ENCODE data around the gene CDT1.

The CDT1 gene

DNA sequence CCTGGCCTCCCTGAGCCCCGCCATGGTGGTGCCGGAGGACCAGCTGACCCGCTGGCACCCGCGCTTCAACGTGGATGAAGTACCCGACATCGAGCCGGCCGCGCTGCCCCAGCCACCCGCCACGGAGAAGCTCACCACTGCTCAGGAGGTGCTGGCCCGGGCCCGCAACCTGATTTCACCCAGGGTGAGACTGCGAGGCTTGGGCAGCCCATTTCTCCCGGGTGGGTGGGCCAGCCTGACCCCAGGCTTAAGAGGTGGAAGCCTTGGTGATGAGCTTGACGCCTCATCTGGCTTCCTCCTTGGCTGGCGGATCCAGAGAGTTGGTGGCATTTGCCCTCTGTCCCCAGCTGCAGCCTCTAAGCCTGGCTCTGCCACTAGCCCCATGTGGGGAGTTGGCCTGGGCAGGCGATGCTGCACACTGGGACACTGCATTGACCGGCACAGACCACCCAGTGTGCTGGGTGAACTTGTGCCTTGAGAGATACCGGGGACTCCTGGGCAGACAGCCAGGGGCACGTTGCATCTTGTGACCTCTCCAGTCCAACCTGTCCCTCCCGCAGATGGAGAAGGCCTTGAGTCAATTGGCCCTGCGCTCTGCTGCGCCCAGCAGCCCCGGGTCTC, 3.0 kb downstream of the CDT1 start:
- no peak for DNase-seq

GRCh38 chr16:88807142-88807625, 3.6 kb downstream of the CDT1 start:
- no peak for DNase-seq

GRCh38 chr16:88807626-88808453, 4.3 kb downstream of the CDT1 start:
- no peak for DNase-seq

GRCh38 chr16:88809068-88809675, 5.6 kb downstream of the CDT1 start:
- no peak for DNase-seq

- DNase-seq = no peak
These were observed 6.1 kb downstream of the CDT1 start for GRCh38 chr16:88809676-88810165.

DNA sequence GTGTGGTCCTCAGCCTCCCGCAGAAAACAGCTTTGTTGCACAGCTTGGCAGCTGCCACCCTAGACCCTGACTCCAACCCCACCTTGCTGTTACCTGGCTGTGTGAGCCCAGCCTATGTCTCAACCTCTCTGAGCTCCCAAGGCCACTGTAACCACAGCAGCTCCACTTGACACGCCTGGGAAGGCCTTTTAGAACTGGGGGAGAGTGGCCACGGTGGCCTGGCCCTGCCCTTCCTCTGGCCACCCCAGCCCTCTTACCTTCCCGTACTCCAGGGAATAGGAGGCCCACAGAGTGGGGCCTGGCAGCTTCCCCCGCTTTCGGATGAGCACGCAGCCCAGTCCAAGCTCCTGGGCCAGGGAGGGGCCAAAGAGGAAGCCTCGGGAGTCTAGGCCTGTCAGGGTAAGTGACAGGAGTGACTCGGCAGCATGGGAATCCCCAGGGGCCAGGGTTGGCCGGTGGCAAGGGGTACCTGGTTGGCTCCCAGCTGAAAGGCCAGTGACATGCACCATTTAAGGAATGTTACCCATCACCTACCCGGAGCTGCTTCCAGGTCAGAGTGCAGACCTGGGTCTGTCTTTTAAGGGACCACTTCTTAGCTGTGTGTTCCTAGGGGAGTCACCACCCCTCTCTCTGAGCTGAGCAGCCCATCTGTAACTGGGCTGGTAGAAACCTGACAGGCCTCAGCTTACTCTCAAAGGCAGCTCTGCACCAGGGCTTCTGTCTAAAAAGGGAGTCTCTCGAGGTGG, 6.8 kb downstream of the CDT1 start:
- DNase-seq = no peak

DNA sequence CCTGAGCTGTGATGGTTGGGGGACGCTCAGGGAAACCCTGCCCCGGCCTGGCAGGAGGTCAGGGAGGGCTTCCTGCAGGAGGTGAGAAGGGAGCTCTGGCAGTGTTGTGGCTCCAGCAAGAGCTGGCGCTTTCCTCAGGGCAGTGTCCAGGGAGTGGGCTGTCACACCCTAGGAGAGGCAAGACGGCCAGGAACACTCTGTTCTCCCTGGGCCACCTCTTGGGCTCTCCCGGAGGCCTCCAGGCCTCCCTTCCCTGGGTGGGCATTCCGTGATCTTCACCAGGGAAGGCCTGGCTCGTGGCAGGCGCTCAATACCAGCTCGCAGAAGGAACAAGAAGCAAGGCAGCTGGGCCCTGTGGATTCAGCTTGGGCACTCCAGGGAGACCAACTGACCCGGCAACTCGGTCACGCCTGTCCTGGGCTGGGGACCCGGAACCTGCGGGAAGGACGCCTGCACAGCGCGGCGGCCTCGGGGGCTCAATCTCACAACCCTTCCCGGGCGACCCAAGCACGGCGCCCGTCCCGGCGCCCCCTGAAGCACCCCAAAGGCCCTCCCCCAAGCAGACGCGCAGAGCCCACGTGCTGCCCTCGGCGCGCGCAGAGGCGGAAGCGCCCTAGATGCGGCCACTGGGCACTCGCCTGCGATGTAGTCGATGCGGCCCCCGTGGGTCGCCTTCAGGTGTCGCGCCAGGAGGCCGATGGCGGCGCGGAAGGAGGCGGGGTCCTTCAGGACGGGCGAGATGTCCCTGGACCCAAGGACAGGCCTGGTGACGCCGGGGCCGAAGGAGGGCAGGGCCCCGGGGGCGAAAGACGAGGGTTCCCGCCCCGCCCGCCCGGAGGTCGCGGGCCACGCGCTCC, 7.6 kb downstream of the CDT1 start:
- DNase-seq = peak; percentile 50

- DNase-seq = peak; percentile 59
These were observed 8.4 kb downstream of the CDT1 start, which contains the start of gene APRT for GRCh38 chr16:88811769-88812512. Gene APRT, minus strand, starts transcription at chr16:88811928. Its CDS starts 29 bp downstream, at chr16:88811899.

DNA sequence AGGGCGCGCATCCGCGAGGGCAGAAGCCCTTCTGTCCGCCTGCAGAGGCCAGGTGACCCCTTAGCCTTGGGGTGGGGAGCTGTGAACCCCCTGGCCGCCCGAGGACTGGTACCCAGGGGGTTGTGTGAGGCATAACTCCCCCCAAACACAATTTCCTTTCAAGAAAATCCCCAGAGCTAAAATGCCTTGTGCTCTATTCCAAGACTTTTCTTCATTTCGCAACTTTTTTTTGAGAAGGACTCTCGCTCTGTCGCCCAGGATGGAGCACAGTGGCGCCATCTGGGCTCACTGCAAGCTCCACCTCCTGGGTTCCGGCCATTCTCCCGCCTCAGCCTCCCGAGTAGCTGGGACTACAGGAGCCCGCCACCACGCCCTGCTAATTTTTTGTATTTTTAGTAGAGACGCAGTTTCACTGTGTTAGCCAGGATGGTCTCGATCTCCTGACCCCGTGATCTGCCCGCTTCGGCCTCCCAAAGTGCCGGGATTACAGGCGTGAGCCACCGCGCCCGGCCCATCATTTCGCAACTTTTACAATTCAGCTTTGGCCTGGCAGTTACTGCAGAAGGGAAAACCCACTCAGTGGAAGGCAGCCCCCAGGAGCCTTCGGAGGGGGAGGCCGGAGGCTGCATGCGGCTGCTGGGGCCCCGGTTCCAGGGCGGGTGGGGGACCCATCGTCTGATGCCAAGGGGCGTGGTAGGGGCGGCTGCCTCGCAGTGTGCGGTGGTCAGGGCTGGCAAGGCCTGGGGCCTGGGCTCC, 9.1 kb downstream of the CDT1 start:
- no peak for DNase-seq

DNA sequence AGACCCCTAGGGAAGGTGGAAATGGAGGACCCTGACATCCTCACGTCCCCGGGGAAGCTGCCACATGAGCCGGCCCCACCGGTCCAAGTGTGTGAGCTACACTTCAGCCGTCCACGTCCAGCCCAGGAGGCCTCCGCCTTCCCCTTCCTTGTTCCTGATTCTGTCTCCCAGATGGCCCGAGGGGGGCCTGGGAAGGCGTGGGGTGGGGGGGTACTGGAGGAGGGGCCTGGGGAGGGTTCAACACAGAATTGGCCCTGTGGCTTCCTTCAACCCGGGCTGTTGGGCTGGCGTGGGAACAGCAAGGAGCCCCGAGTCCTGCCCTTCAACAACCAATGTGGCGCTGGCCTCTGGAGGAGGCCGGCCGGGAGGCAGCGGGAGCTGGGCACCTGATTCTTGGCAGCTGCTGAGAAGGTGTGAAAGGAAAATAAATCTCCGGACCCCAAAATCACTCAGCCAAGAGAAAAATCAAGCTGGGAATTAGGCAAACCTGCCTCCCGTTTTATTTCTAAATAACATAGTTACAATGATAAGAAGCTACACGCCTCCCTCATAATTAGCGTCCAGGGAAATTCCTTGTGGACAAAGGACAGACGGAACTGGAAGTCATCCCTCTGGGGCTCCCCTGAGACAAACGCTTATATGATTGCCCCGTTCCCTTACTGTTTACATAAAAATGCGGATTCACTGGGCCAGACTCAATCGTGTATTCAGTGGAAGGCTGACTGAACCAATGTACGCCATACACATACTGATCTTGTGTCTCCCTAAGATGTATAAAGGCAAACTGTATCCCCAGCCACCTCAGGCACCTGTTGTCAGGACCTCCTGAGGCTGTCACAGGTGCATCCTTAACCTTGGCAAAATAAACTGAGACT, 9.9 kb downstream of the CDT1 start:
- no peak for DNase-seq

GRCh38 chr16:88814144-88814502, 10.5 kb downstream of the CDT1 start:
- no peak for DNase-seq

DNA sequence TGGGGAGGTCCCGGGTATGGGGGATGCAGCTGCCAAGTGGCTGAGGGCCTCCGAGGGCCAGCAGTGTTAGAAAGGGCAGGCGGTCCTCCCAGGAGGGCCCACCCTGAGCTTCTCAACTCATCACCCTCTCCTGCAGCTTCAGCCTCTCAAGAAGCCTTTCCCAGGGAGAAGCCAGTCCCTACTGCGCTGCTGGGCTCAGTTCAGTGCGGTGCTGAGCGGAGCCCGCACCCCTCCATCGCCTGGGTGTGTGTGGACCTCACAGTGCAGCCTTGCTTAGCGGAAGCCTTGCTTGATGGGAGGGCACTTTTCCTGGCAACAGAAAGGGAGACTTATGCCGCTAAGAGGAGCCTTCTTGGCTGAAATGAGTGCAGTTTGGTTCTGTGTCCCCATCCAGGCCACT, 11.6 kb downstream of the CDT1 start:
- DNase-seq = no peak

DNA sequence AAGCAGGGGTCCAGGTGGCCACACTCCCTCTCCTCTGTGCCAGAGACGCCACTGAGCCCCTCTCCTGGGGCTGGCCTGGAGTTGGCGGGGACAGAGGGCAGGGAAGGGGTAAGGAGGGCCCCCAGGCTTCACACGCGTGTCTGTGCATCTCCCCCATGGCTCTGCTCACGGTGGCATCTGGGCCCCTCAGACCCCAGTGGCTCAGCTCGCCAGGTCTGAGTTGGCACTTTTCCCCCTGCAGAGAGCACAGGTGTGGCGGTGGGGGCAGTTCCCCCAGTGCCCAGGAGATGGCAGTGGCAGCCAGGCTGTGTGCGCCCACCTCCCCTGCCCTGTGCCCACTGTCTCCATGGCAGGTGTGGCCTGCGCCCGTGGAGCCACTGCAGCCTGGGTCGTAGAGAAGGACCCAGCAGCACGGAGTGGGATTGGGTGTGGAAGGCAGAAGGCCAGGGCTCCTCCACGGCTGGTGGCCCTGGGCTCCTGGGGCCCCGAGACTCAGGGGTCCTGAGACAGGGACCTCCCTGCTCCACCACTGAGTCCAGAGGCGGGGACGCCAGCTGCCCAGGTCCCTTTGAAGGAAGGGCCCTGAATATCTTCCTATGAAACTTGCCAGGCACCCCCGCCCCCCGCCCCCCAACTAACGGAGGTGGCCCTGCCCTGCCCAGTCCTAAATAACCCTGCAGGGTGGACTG, 12.5 kb downstream of the CDT1 start:
- no peak for DNase-seq

- DNase-seq = no peak
These were observed 13.3 kb downstream of the CDT1 start for GRCh38 chr16:88816736-88817535.

- no peak for DNase-seq
These were observed 14.4 kb downstream of the CDT1 start for GRCh38 chr16:88817785-88818574.

GRCh38 chr16:88818575-88818874, 14.9 kb downstream of the CDT1 start:
- no peak for DNase-seq

DNA sequence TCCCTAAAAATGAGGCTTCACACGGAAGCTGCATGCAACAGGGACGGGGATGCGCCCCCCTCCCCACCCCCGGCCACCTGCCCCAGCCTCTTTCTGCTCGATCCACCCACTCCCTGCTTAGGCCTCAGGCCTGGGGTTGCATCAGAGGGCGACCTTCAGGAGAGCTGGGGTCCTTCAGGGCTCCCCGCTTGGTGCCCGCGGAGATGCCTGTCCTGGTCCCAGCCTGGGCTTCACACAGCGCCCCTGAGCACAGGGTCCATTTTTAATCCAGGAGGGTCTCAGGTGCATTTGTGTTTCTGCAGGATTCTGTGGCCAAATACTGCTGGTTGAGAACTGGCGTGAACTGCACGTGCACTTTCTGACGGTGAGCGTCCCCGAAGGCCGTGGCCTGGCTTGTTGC, 15.5 kb downstream of the CDT1 start:
- no peak for DNase-seq
